Ascending aorta (tissue), 2 donors: Measurements from ENCODE around the gene ZSCAN1. TPM values are rescaled to one million over a fixed set of nuclear protein-coding genes. Genes with fewer than 3 reads are reported as not detected.

ENCODE experiments used
- DNase-seq, 2 donors: peaks; one replicate each; pipeline ENCODE4 v3.0.0-alpha.2; 2019; ENCODE audit warnings: low spot score in 2 of 2
- H3K27ac ChIP-seq, 2 donors: fragments of 200-600 bp; sonication (generic); one replicate each; pipeline ENCODE4 v1.5.1; 2016 to 2017; ENCODE audit warnings: mild to moderate bottlenecking in 1 of 2
- H3K27me3 ChIP-seq: fragments of 200-600 bp; sonication (generic); one replicate; pipeline ENCODE4 v1.5.1; 2017
- H3K36me3 ChIP-seq, 2 donors: fragments of 200-600 bp; sonication (generic); one replicate each; pipeline ENCODE4 v1.5.1; 2016
- H3K4me1 ChIP-seq, 2 donors: fragments of 200-600 bp; sonication (generic); one replicate each; pipeline ENCODE4 v1.5.1; 2016 to 2017; ENCODE audit warnings: mild to moderate bottlenecking in 1 of 2
- H3K4me3 ChIP-seq, 2 donors: fragments of 200-600 bp; sonication (generic); one replicate each; pipeline ENCODE4 v1.5.1; 2016 to 2017; ENCODE audit warnings: mild to moderate bottlenecking in 1 of 2
- H3K9me3 ChIP-seq, 2 donors: fragments of 200-600 bp; sonication (generic); one replicate each; pipeline ENCODE4 v1.5.1; 2016
- intact Hi-C: fragments of 100-400 bp; cut with DNase I; formaldehyde crosslinking; loops from one replicate; pipeline ENCODE4 v1.15.1; 2023
- total RNA-seq: library from RNA; depleted of rRNA; stranded (reverse); fragments of >200 nt; gene quantifications from one replicate; pipeline ENCODE4 v1.1.0, GENCODE V29; 2016
- TF ChIP-seq, protein P1 (sequence below), 3 experiments: fragments of 200-600 bp in 2 of 3; fragments of 450-650 bp in 1 of 3; sonication (generic) in 2 of 3; IDR thresholded peaks; one replicate each; pipeline ENCODE4 v1.5.1; 2016 to 2019; ENCODE audit warnings: antibody characterized with exemption in 3 of 3, mild to moderate bottlenecking in 1 of 3, moderate library complexity in 1 of 3

ZSCAN1 gene
- total RNA-seq, 1 donor from 2014 or later: not detected

DNA sequence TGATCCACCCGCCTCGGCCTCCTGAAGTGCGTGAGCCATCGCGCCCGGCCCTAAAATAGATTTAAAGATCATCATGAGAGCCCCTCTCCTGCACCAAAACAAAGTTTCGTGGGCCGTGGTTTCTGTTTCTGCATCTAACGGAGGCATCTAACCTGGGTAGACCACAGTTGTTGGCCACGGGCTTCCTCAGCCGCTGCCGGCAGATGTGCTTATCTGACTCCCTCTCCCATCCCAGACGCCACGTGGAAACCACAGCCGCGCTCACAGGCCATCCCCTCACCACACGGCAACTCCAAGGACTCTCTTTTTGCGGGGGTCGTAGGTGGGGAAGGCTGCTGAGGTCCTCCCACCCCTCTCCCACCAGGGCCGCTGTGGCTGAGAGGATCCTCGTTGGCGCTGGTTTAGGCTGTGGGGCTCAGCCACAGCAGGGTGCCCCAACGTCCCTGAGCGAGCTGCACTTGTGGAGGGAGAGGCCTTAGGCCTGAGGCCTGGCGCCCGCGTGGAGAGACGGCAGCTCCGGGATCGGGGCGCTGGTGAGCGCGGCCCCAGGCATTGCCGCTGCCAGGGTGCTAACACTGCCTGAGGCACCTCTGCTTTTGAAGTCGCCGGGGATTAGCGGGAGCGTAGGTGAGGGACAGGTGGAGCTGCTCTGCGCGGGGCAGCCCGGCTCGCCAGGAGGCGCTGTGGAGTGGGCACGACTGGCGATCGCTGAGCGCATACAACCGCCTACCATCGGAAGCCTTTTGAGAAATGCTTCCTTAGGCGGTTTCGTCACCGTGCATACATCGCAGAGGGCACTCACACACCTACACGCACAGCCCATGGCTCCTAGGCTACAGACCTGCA is 8.9 kb downstream of the ZSCAN1 start:
- no peak for DNase-seq
- H3K9me3 ChIP-seq: peaks cover 40 to 70% of the 10 kb centered on the region in 2 donors
- H3K4me1 ChIP-seq: no peaks in the 10 kb centered on the region
- no peaks in the 10 kb centered on the region for H3K36me3 ChIP-seq
- no peak overlapping the region for H3K4me3 ChIP-seq
- intact Hi-C loops: no loop called here
- H3K27me3 ChIP-seq: peaks cover 5% of the 10 kb centered on the region
- TF ChIP-seq, protein P1, sequence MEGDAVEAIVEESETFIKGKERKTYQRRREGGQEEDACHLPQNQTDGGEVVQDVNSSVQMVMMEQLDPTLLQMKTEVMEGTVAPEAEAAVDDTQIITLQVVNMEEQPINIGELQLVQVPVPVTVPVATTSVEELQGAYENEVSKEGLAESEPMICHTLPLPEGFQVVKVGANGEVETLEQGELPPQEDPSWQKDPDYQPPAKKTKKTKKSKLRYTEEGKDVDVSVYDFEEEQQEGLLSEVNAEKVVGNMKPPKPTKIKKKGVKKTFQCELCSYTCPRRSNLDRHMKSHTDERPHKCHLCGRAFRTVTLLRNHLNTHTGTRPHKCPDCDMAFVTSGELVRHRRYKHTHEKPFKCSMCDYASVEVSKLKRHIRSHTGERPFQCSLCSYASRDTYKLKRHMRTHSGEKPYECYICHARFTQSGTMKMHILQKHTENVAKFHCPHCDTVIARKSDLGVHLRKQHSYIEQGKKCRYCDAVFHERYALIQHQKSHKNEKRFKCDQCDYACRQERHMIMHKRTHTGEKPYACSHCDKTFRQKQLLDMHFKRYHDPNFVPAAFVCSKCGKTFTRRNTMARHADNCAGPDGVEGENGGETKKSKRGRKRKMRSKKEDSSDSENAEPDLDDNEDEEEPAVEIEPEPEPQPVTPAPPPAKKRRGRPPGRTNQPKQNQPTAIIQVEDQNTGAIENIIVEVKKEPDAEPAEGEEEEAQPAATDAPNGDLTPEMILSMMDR (IDR thresholded peaks at IDR 0.05): no peak
- H3K27ac ChIP-seq: no peak overlapping the region

DNA sequence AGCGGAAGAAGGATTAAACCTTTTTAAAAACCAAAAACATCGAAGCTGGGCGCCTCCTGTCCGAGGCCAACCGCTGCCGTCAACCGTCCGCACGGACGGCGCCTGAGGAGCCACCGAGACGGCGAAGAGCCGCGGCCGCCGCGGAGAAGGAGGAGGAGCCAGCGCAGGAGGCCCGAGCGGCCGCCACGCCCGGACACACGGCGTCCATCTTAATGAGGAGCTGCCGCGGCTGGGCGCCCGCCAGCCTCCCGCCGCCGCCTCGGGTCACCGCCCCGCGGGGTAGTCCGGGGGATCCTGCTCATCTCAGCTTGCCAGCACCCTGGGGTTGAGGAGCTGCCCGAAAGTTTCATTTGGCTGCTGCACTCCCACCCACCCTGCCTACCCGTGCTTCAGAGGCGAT is 10.6 kb downstream of the ZSCAN1 start:
- Histone ChIP-seq H3K27me3 (no peaks in the 10 kb centered on the region), H3K4me3 (no peak overlapping the region), H3K36me3 (no peaks in the 10 kb centered on the region), H3K4me1 (no peaks in the 10 kb centered on the region), H3K27ac (no peak overlapping the region), H3K9me3 (peaks cover 45 to 64% of the 10 kb centered on the region in 2 donors)
- TF ChIP-seq, protein P1 (IDR thresholded peaks at IDR 0.05): no peak
- intact Hi-C loops: no loop called here
- no peak for DNase-seq

DNA sequence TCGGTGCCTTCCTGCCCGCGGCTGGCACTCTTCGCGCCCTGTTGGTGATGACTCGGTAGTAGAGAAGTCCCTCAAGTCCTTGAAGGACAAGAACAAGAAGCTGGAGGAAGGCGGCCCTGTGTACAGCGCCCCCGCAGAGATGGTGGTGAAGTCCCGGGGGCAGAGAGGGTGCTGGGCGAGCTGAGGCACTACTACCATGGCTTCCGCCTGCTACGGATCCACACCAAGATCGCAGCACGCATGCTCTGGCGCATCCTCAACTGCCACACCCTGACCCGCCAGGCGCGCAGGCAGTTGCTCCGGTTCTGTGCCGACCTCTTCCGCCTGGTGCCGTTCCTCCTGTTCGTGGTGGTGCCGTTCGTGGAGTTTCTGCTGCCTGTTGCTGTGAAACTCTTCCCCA is 11.1 kb downstream of the ZSCAN1 start:
- H3K27me3 ChIP-seq: no peaks in the 10 kb centered on the region
- TF ChIP-seq, protein P1 (IDR thresholded peaks at IDR 0.05): no peak
- H3K27ac ChIP-seq: no peak overlapping the region
- no peaks in the 10 kb centered on the region for H3K36me3 ChIP-seq
- H3K4me1 ChIP-seq: no peaks in the 10 kb centered on the region
- H3K4me3 ChIP-seq: no peak overlapping the region
- intact Hi-C loops: no loop called here
- DNase-seq: no peak
- peaks cover 44 to 64% of the 10 kb centered on the region in 2 donors for H3K9me3 ChIP-seq

DNA sequence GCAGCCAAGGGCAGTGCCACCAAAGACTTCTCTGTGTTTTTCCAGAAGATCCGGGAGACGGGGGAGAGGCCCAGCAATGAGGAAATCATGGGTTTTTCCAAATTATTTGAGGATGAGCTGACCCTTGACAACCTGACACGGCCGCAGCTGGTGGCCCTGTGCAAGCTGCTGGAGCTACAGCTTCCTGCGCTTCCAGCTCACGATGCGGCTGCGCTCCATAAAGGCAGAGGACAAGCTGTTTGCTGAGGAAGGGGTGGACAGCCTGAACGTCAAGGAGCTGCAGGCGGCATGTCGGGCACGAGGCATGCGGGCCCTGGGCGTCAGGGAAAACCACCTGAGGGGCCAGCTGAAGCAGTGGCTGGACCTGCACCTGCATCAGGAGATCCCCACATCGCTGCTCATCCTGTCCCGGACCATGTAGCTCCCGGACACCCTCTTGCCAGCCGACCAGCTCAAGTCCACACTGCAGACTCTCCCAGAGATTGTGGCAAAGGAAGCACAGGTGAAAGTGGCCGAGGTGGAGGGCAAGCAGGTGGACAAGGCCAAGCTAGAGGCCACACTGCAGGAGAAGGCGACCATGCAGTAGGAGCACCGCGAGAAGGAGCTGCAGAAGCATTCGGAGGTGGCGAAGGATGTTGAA is 11.7 kb downstream of the ZSCAN1 start:
- H3K27ac ChIP-seq: no peak overlapping the region
- H3K4me3 ChIP-seq: no peak overlapping the region
- TF ChIP-seq, protein P1 (IDR thresholded peaks at IDR 0.05): no peak
- DNase-seq: no peak
- H3K4me1 ChIP-seq: no peaks in the 10 kb centered on the region
- no peaks in the 10 kb centered on the region for H3K27me3 ChIP-seq
- intact Hi-C loops: no loop called here
- H3K9me3 ChIP-seq: peaks cover 44 to 66% of the 10 kb centered on the region in 2 donors
- H3K36me3 ChIP-seq: no peaks in the 10 kb centered on the region

DNA sequence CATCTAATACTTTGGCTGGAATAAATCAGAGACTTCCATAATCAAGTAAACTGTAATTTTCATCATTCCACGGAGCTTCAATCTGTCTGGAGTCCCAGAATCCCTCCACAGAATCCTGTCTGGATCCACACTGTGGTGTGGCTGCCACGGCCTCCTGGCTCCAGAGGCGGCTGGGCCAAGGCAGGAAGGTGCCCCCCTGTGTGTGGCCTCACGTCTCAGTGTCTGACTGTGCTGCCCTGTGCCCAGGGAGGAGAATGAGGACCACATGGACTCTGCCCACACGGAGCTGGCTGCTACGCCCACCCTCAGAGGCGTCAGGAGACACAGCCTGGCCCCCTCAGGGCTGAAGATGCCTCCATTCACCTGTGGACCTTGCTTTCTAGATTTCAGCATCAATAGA is 13.0 kb downstream of the ZSCAN1 start:
- no peak for DNase-seq
- H3K27me3 ChIP-seq: no peaks in the 10 kb centered on the region
- intact Hi-C loops: no loop called here
- no peak overlapping the region for H3K4me3 ChIP-seq
- no peaks in the 10 kb centered on the region for H3K36me3 ChIP-seq
- TF ChIP-seq, protein P1 (IDR thresholded peaks at IDR 0.05): no peak
- H3K4me1 ChIP-seq: no peaks in the 10 kb centered on the region
- H3K9me3 ChIP-seq: peaks cover 35 to 54% of the 10 kb centered on the region in 2 donors
- H3K27ac ChIP-seq: no peak overlapping the region
